HepG2 (cell line): ENCODE measurements around the gene PPP4R2. TPM values are rescaled to one million over a fixed set of nuclear protein-coding genes. Genes with fewer than 3 reads are reported as not detected.

ENCODE experiments used
- DR1 ChIP-seq: sonication (generic); formaldehyde crosslinking; IDR thresholded peaks from 2 replicates; pipeline ENCODE4 v1.8.0; 2021; ENCODE audit warnings: mild to moderate bottlenecking, missing genetic modification reagents, inconsistent platforms
- EHMT2 ChIP-seq: fragments of 200-600 bp; sonication (generic); IDR thresholded peaks from 2 replicates; pipeline ENCODE4 v1.7.0; 2017; ENCODE audit warnings: antibody characterized with exemption, low read depth, low read length, borderline replicate concordance
- ELF4 ChIP-seq: sonication (generic); formaldehyde crosslinking; IDR thresholded peaks from 2 replicates; pipeline ENCODE4 v1.5.0; 2020; ENCODE audit warnings: missing genetic modification reagents, mild to moderate bottlenecking, moderate library complexity, borderline replicate concordance
- HHEX ChIP-seq: IDR thresholded peaks from 2 replicates; pipeline ENCODE4 v1.6.1; 2016; ENCODE audit warnings: control low read depth
- MED13 ChIP-seq: sonication (generic); formaldehyde crosslinking; IDR thresholded peaks from 2 replicates; pipeline ENCODE4 v1.5.0; 2020; ENCODE audit warnings: missing genetic modification reagents
- MYC ChIP-seq: sonication (generic); formaldehyde crosslinking; IDR thresholded peaks from 2 replicates; pipeline ENCODE4 v1.9.0; 2021; ENCODE audit warnings: missing genetic modification reagents, borderline replicate concordance
- PLRG1 ChIP-seq: fragments of 450-650 bp; conservative IDR thresholded peaks from 2 replicates; pipeline ENCODE4 v1.6.1; 2016
- RBFOX2 ChIP-seq: fragments of 200-400 bp; formaldehyde crosslinking; IDR thresholded peaks from 2 replicates; pipeline ENCODE4 v1.6.1; 2017; ENCODE audit warnings: low read depth, mild to moderate bottlenecking, low read length
- RELA ChIP-seq: sonication (generic); formaldehyde crosslinking; IDR thresholded peaks from 2 replicates; pipeline ENCODE4 v1.4.0; 2020; ENCODE audit warnings: missing genetic modification reagents
- TOPORS ChIP-seq: sonication (generic); formaldehyde crosslinking; IDR thresholded peaks from 2 replicates; pipeline ENCODE4 v1.8.0; 2023; ENCODE audit warnings: mild to moderate bottlenecking, missing genetic modification reagents
- ZIK1 ChIP-seq: sonication (generic); formaldehyde crosslinking; IDR thresholded peaks from 2 replicates; pipeline ENCODE4 v1.5.0; 2020; ENCODE audit warnings: mild to moderate bottlenecking, low read depth, missing genetic modification reagents, borderline replicate concordance
- ZNF136 ChIP-seq: sonication (generic); formaldehyde crosslinking; IDR thresholded peaks from 2 replicates; pipeline ENCODE4 v1.8.1; 2022; ENCODE audit warnings: low read depth, mild to moderate bottlenecking, moderate library complexity, missing genetic modification reagents
- ZNF143 ChIP-seq: sonication (generic); formaldehyde crosslinking; IDR thresholded peaks from 2 replicates; pipeline ENCODE4 v1.4.0; 2020; ENCODE audit warnings: missing genetic modification reagents
- ZNF235 ChIP-seq: sonication (generic); formaldehyde crosslinking; IDR thresholded peaks from 2 replicates; pipeline ENCODE4 v1.8.1; 2023; ENCODE audit warnings: mild to moderate bottlenecking, missing genetic modification reagents, borderline replicate concordance
- ZNF343 ChIP-seq: sonication (generic); formaldehyde crosslinking; IDR thresholded peaks from 2 replicates; pipeline ENCODE4 v1.4.0; 2020; ENCODE audit warnings: mild to moderate bottlenecking, missing genetic modification reagents
- ZNF564 ChIP-seq: sonication (generic); formaldehyde crosslinking; IDR thresholded peaks from 2 replicates; pipeline ENCODE4 v1.8.1; 2023; ENCODE audit warnings: mild to moderate bottlenecking, missing genetic modification reagents
- ZNF839 ChIP-seq: sonication (generic); formaldehyde crosslinking; IDR thresholded peaks from 2 replicates; pipeline ENCODE4 v1.4.0; 2020; ENCODE audit warnings: missing genetic modification reagents, mild to moderate bottlenecking, borderline replicate concordance
- polyA plus RNA-seq, 8 experiments: library from polyadenylated mRNA; depleted of rRNA in 3 of 8; stranded (reverse) in 7 of 8; unstranded in 1 of 8; fragments of >200 nt; fragmentation: Illumina TruSeq in 4 of 8; extraction: Trizol in 4 of 8; gene quantifications; 2 replicates each; pipeline versions ENCODE4 v1.2.1 to v1.2.3, GENCODE V29; 2011 to 2016; ENCODE audit warnings: low read depth in 4 of 8, missing spikeins in 1 of 8, mixed read lengths in 1 of 8; ENCODE audit not compliant: insufficient read depth in 1 of 8
- total RNA-seq, 5 experiments: library from RNA; depleted of rRNA; stranded (reverse); fragments of >200 nt; fragmentation: Illumina TruSeq; extraction: Trizol; gene quantifications; 2 replicates each; pipeline ENCODE4 v1.2.3, GENCODE V29; 2016; ENCODE audit warnings: low read depth in 1 of 5
- TF ChIP-seq, protein P1 (sequence below): sonication (generic); formaldehyde crosslinking; IDR thresholded peaks from 2 replicates; pipeline ENCODE4 v1.4.0; 2020; ENCODE audit warnings: mild to moderate bottlenecking, missing genetic modification reagents
- TF ChIP-seq, protein P2 (sequence below): sonication (generic); formaldehyde crosslinking; IDR thresholded peaks from 2 replicates; pipeline ENCODE4 v1.9.0; 2021; ENCODE audit warnings: mild to moderate bottlenecking, missing genetic modification reagents
- TF ChIP-seq, protein P3 (sequence below): sonication (generic); formaldehyde crosslinking; IDR thresholded peaks from 2 replicates; pipeline ENCODE4 v1.4.0; 2020; ENCODE audit warnings: missing genetic modification reagents, borderline replicate concordance
- TF ChIP-seq, protein P4 (sequence below): sonication (generic); formaldehyde crosslinking; IDR thresholded peaks from 2 replicates; pipeline ENCODE4 v1.5.0; 2020; ENCODE audit warnings: mild to moderate bottlenecking, low read depth, missing genetic modification reagents, borderline replicate concordance
- TF ChIP-seq, protein P5 (sequence below): IDR thresholded peaks from 2 replicates; pipeline ENCODE4 v1.6.1; 2016; ENCODE audit warnings: mild to moderate bottlenecking, missing biosample characterization, missing genetic modification reagents

PPP4R2 gene
- total and polyA plus RNA-seq, 2 of the 13 experiments (the other 11 are each of a cell fraction or from before 2014, with no cell fraction given), result 22.3 to 161 TPM

DNA sequence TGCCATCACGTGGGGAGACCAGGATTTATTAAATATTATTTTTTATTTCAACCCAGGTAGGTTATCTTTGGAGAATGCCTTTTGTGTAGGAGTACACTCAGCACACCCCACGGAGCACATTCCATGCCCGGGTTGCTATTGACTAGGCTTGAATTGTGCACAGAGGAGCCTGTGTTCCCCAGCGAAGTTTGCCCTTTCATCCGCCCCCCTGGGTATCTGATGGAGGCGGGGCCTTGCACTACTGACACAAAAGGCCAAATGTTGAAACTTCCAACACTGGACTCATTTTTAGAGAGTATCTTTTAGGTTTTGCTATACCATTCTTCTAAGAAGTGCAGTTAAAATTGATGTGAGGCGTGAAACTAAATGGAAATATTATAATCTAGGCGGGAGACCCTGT, 39.3 kb upstream of the PPP4R2 start (continued):
- TF ChIP-seq, protein P1, sequence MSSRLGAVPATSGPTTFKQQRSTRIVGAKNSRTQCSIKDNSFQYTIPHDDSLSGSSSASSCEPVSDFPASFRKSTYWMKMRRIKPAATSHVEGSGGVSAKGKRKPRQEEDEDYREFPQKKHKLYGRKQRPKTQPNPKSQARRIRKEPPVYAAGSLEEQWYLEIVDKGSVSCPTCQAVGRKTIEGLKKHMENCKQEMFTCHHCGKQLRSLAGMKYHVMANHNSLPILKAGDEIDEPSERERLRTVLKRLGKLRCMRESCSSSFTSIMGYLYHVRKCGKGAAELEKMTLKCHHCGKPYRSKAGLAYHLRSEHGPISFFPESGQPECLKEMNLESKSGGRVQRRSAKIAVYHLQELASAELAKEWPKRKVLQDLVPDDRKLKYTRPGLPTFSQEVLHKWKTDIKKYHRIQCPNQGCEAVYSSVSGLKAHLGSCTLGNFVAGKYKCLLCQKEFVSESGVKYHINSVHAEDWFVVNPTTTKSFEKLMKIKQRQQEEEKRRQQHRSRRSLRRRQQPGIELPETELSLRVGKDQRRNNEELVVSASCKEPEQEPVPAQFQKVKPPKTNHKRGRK, result no peak
- peak; percentile 43; the same call in 1 of the 2 replicates for TF ChIP-seq TOPORS (CRISPR knock-in tag)
- TF ChIP-seq ZNF839, result no peak
- TF ChIP-seq RBFOX2, result no peak
- TF ChIP-seq, protein P2, sequence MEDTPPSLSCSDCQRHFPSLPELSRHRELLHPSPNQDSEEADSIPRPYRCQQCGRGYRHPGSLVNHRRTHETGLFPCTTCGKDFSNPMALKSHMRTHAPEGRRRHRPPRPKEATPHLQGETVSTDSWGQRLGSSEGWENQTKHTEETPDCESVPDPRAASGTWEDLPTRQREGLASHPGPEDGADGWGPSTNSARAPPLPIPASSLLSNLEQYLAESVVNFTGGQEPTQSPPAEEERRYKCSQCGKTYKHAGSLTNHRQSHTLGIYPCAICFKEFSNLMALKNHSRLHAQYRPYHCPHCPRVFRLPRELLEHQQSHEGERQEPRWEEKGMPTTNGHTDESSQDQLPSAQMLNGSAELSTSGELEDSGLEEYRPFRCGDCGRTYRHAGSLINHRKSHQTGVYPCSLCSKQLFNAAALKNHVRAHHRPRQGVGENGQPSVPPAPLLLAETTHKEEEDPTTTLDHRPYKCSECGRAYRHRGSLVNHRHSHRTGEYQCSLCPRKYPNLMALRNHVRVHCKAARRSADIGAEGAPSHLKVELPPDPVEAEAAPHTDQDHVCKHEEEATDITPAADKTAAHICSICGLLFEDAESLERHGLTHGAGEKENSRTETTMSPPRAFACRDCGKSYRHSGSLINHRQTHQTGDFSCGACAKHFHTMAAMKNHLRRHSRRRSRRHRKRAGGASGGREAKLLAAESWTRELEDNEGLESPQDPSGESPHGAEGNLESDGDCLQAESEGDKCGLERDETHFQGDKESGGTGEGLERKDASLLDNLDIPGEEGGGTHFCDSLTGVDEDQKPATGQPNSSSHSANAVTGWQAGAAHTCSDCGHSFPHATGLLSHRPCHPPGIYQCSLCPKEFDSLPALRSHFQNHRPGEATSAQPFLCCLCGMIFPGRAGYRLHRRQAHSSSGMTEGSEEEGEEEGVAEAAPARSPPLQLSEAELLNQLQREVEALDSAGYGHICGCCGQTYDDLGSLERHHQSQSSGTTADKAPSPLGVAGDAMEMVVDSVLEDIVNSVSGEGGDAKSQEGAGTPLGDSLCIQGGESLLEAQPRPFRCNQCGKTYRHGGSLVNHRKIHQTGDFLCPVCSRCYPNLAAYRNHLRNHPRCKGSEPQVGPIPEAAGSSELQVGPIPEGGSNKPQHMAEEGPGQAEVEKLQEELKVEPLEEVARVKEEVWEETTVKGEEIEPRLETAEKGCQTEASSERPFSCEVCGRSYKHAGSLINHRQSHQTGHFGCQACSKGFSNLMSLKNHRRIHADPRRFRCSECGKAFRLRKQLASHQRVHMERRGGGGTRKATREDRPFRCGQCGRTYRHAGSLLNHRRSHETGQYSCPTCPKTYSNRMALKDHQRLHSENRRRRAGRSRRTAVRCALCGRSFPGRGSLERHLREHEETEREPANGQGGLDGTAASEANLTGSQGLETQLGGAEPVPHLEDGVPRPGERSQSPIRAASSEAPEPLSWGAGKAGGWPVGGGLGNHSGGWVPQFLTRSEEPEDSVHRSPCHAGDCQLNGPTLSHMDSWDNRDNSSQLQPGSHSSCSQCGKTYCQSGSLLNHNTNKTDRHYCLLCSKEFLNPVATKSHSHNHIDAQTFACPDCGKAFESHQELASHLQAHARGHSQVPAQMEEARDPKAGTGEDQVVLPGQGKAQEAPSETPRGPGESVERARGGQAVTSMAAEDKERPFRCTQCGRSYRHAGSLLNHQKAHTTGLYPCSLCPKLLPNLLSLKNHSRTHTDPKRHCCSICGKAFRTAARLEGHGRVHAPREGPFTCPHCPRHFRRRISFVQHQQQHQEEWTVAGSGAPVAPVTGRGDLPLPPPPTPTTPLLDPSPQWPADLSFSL (CRISPR knock-in tag), result peak; percentile 58; the same call in 1 of the 2 replicates
- TF ChIP-seq EHMT2, result no peak
- TF ChIP-seq ZIK1 (CRISPR knock-in tag), result no peak
- no peak for TF ChIP-seq DR1 (CRISPR knock-in tag)
- TF ChIP-seq ZNF143 (CRISPR knock-in tag), result no peak
- no peak for TF ChIP-seq RELA (CRISPR knock-in tag)
- no peak for TF ChIP-seq HHEX (CRISPR knock-in tag)
- TF ChIP-seq PLRG1, result no peak
- TF ChIP-seq, protein P3, sequence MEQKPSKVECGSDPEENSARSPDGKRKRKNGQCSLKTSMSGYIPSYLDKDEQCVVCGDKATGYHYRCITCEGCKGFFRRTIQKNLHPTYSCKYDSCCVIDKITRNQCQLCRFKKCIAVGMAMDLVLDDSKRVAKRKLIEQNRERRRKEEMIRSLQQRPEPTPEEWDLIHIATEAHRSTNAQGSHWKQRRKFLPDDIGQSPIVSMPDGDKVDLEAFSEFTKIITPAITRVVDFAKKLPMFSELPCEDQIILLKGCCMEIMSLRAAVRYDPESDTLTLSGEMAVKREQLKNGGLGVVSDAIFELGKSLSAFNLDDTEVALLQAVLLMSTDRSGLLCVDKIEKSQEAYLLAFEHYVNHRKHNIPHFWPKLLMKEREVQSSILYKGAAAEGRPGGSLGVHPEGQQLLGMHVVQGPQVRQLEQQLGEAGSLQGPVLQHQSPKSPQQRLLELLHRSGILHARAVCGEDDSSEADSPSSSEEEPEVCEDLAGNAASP (CRISPR knock-in tag), result no peak
- no peak for TF ChIP-seq ZNF343 (CRISPR knock-in tag)
- no peak for TF ChIP-seq ZNF235 (CRISPR knock-in tag)
- no peak for TF ChIP-seq ZNF136 (CRISPR knock-in tag)
- TF ChIP-seq, protein P4, sequence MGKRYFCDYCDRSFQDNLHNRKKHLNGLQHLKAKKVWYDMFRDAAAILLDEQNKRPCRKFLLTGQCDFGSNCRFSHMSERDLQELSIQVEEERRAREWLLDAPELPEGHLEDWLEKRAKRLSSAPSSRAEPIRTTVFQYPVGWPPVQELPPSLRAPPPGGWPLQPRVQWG (CRISPR knock-in tag), result no peak
- TF ChIP-seq ELF4 (CRISPR knock-in tag), result no peak
- TF ChIP-seq MYC (CRISPR knock-in tag), result peak; percentile 48; the same call in 1 of the 2 replicates
- TF ChIP-seq, protein P5, sequence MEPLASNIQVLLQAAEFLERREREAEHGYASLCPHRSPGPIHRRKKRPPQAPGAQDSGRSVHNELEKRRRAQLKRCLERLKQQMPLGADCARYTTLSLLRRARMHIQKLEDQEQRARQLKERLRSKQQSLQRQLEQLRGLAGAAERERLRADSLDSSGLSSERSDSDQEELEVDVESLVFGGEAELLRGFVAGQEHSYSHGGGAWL (CRISPR knock-in tag), result no peak
- peak; percentile 46; the same call in 1 of the 2 replicates for TF ChIP-seq MED13 (CRISPR knock-in tag)
- TF ChIP-seq ZNF564 (CRISPR knock-in tag), result no peak
